Measurements from ENCODE around the gene TEX22.

GRCh38 chr14:105375635-105376057 is 22.7 kb upstream of the TEX22 start:
- TF ChIP-seq, protein P1, sequence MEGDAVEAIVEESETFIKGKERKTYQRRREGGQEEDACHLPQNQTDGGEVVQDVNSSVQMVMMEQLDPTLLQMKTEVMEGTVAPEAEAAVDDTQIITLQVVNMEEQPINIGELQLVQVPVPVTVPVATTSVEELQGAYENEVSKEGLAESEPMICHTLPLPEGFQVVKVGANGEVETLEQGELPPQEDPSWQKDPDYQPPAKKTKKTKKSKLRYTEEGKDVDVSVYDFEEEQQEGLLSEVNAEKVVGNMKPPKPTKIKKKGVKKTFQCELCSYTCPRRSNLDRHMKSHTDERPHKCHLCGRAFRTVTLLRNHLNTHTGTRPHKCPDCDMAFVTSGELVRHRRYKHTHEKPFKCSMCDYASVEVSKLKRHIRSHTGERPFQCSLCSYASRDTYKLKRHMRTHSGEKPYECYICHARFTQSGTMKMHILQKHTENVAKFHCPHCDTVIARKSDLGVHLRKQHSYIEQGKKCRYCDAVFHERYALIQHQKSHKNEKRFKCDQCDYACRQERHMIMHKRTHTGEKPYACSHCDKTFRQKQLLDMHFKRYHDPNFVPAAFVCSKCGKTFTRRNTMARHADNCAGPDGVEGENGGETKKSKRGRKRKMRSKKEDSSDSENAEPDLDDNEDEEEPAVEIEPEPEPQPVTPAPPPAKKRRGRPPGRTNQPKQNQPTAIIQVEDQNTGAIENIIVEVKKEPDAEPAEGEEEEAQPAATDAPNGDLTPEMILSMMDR (conservative IDR thresholded peaks at IDR 0.05; ENCODE audit: low read depth in 2 of 2) = no peak
- no peak for TF ChIP-seq EZH2phosphoT487 (IDR thresholded peaks at IDR 0.05; ENCODE audit: unreplicated experiment)
